Ishikawa (cell line): Measurements from ENCODE around the gene NEO1.

Experiments used
- FOXM1 ChIP-seq: IDR thresholded peaks from 2 replicates; pipeline ENCODE4 v1.6.1; 2012; ENCODE audit warnings: low read depth, borderline replicate concordance
- NFIC ChIP-seq: IDR thresholded peaks from 2 replicates; pipeline ENCODE4 v1.6.1; 2012
- RAD21 ChIP-seq: IDR thresholded peaks from 2 replicates; pipeline ENCODE4 v1.6.1; 2012; ENCODE audit warnings: low read depth

DNA sequence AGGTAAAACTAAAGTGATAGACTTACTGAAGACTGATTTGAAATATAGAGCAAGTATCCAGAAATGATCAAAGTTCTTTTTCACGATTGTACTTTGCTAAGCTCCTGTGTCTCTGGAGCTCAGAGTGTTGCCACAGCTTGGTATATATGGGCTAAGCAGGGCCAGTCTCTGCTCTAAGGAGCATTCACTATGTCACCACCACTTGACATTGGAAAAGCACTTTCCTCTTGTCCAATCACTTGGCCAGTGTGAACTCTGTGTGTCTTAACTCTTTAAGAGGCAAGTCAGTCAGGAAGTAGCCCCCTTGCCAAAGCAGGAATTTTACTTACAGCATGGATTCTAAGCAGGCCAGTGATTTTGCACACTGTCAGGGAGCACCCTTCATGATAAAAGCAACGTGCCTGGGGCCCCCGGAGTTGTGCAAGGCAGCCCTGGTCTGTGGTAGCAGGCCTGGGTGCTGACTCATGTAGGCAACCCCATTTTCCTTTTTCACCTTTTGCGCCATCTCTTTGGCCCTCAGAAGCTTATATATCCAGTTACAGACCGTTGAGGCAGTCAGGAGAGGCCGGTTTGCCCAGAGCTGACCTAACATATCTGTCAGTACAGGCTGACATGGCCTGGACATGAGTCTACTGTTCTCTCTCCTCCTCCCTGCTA is 243.5 kb downstream of the NEO1 start:
- no peak for TF ChIP-seq FOXM1
- TF ChIP-seq RAD21: no peak
- no peak for TF ChIP-seq NFIC
